ENCODE measurements around the gene DDAH1.
"Not testable (repeated sequence)": the region's sequence is repeated elsewhere in the genome, so short reads cannot be mapped to it uniquely, and the experiment has no call there.

DDAH1 gene

GRCh38 chr1:85473390-85473789 lies 8.4 kb upstream of the DDAH1 start:
- intact Hi-C loops (cut with DNase I) = no loop called here
- no peak for DNase-seq

GRCh38 chr1:85471558-85471957 lies 6.6 kb upstream of the DDAH1 start:
- DNase-seq = no peak
- intact Hi-C loops (cut with DNase I) = no loop called here

- intact Hi-C loops (cut with DNase I); DNase-seq: not testable (repeated sequence)
Measured at GRCh38 chr1:85470130-85470529, 5.2 kb upstream of the DDAH1 start.

- no peak for DNase-seq
- intact Hi-C loops (cut with DNase I) = loop anchor here (10.0 kb wide), 1 partner anchor 133 kb away; no protein-coding TSS in a partner anchor
Measured at GRCh38 chr1:85467929-85468540, 3.1 kb upstream of the DDAH1 start.

GRCh38 chr1:85467036-85467435 lies 2.1 kb upstream of the DDAH1 start:
- no peak for DNase-seq
- intact Hi-C loops (cut with DNase I) = loop anchor here (10.0 kb wide), 1 partner anchor 132 kb away; no protein-coding TSS in a partner anchor

- DNase-seq = no peak
- intact Hi-C loops (cut with DNase I) = loop anchor here (10.0 kb wide), 1 partner anchor 131 kb away; no protein-coding TSS in a partner anchor
Measured at GRCh38 chr1:85465786-85466134, 801 bp upstream of the DDAH1 start.

GRCh38 chr1:85464497-85465098 lies 361 bp downstream of the DDAH1 start:
- DNase-seq = peak in 9 of 10 donors; percentile 27 to 94 (median 49)
- intact Hi-C loops (cut with DNase I) = loop anchor here (10.0 kb wide), 1 partner anchor 130 kb away; no protein-coding TSS in a partner anchor

GRCh38 chr1:85463731-85464496 lies 1.0 kb downstream of the DDAH1 start:
- intact Hi-C loops (cut with DNase I) = loop anchor here (10.0 kb wide), 1 partner anchor 129 kb away; no protein-coding TSS in a partner anchor
- peak in 4 of 10 donors; percentile 15 to 73 (median 64) for DNase-seq

- intact Hi-C loops (cut with DNase I) = loop anchor here (10.0 kb wide), 1 partner anchor 128 kb away; no protein-coding TSS in a partner anchor
- DNase-seq = no peak
Measured at GRCh38 chr1:85462931-85463649, 1.9 kb downstream of the DDAH1 start.

- DNase-seq = no peak
- intact Hi-C loops (cut with DNase I) = loop anchor here (10.0 kb wide), 1 partner anchor 127 kb away; no protein-coding TSS in a partner anchor
Measured at GRCh38 chr1:85461216-85461918, 3.6 kb downstream of the DDAH1 start.

GRCh38 chr1:85460555-85461088 lies 4.3 kb downstream of the DDAH1 start:
- intact Hi-C loops (cut with DNase I) = loop anchor here (10.0 kb wide), 1 partner anchor 126 kb away; no protein-coding TSS in a partner anchor

GRCh38 chr1:85459290-85459689 lies 5.7 kb downstream of the DDAH1 start:
- DNase-seq = no peak
- intact Hi-C loops (cut with DNase I) = no loop called here

More at GRCh38 chr1:85460555-85461088, 4.3 kb downstream of the DDAH1 start:
- DNase-seq = no peak

- DNase-seq = no peak
- intact Hi-C loops (cut with DNase I) = no loop called here
Measured at GRCh38 chr1:85454214-85454613, 10.7 kb downstream of the DDAH1 start.

- intact Hi-C loops (cut with DNase I) = no loop called here
Measured at GRCh38 chr1:85453640-85454194, 11.2 kb downstream of the DDAH1 start.

GRCh38 chr1:85452948-85453347 lies 12.0 kb downstream of the DDAH1 start:
- no peak for DNase-seq
- intact Hi-C loops (cut with DNase I) = no loop called here

More at GRCh38 chr1:85453640-85454194, 11.2 kb downstream of the DDAH1 start:
- DNase-seq = no peak

- intact Hi-C loops (cut with DNase I) = no loop called here
Measured at GRCh38 chr1:85451236-85451830, 13.6 kb downstream of the DDAH1 start.

GRCh38 chr1:85450832-85451231 lies 14.1 kb downstream of the DDAH1 start:
- no peak for DNase-seq
- intact Hi-C loops (cut with DNase I) = no loop called here

More at GRCh38 chr1:85451236-85451830, 13.6 kb downstream of the DDAH1 start:
- DNase-seq = no peak

GRCh38 chr1:85449356-85449755 lies 15.6 kb downstream of the DDAH1 start:
- no peak for DNase-seq
- intact Hi-C loops (cut with DNase I) = no loop called here

GRCh38 chr1:85448358-85448757 lies 16.6 kb downstream of the DDAH1 start:
- intact Hi-C loops (cut with DNase I) = no loop called here
- no peak for DNase-seq

All from posterior cingulate gyrus (tissue), 11 donors.